Cardiac fibroblast (primary cell): ENCODE measurements around the gene TRIL.

Source experiments
- DNase-seq, 2 donors: peaks; one replicate each; pipeline versions ENCODE4 v3.0.0 to v3.0.0-alpha.2; 2010; ENCODE audit warnings: low read depth in 2 of 2
- H3K4me3 ChIP-seq, 2 donors: replicated peaks in 1 of 2; 1 replicate in 1 of 2; 2 replicates in 1 of 2; pipeline ENCODE4 v1.5.1; 2011; ENCODE audit warnings: low read depth in 2 of 2, low read length in 2 of 2, mild to moderate bottlenecking in 2 of 2, moderate library complexity in 1 of 2
- TF ChIP-seq, protein P1 (sequence below): IDR thresholded peaks from one replicate; pipeline ENCODE4 v1.5.1; 2011; ENCODE audit warnings: low read depth, mild to moderate bottlenecking, low read length, inconsistent platforms

The TRIL gene

DNA sequence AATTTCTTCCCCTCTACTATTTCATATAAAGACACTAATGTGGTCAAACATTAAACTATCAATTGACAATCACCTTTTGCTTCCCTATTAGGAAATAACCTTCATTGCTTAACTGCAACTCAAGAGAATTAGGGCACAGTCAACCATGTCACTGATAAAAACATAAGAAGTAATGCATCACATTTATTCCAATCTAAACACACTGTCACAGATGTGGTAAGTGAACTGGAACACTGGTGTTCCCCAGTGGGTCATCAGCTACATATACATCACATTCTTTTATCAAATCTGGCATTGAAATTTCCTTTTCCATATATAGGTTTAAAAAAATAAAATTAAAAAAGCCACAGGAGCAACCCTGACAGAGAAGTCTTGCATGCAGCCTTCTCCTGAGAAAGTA, 3.7 kb downstream of the TRIL start:
- no peak for DNase-seq
- H3K4me3 ChIP-seq: no peak overlapping the region
- TF ChIP-seq, protein P1, sequence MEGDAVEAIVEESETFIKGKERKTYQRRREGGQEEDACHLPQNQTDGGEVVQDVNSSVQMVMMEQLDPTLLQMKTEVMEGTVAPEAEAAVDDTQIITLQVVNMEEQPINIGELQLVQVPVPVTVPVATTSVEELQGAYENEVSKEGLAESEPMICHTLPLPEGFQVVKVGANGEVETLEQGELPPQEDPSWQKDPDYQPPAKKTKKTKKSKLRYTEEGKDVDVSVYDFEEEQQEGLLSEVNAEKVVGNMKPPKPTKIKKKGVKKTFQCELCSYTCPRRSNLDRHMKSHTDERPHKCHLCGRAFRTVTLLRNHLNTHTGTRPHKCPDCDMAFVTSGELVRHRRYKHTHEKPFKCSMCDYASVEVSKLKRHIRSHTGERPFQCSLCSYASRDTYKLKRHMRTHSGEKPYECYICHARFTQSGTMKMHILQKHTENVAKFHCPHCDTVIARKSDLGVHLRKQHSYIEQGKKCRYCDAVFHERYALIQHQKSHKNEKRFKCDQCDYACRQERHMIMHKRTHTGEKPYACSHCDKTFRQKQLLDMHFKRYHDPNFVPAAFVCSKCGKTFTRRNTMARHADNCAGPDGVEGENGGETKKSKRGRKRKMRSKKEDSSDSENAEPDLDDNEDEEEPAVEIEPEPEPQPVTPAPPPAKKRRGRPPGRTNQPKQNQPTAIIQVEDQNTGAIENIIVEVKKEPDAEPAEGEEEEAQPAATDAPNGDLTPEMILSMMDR: no peak

DNA sequence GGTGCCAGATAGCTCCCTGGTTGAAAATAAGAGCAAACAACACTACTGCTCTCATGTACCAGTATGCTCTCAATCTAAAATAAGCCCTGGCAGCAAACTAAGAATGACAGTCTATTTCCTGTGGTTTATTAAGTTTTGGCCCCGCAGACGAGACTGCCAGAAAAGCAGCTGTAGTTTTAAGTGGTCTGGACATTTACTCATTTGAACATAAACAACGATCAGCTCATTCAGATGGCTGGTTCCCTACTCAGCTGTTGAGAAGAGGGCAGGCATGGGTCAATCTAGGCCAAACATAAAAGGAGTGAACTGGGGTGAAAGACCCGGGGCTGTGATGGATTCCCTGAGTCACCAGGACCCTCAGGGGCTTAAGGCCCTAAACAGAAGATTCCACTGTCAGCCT, 4.5 kb downstream of the TRIL start:
- peak; percentile 28 to 56 for DNase-seq
- TF ChIP-seq, protein P1: no peak
- no peak overlapping the region for H3K4me3 ChIP-seq

DNA sequence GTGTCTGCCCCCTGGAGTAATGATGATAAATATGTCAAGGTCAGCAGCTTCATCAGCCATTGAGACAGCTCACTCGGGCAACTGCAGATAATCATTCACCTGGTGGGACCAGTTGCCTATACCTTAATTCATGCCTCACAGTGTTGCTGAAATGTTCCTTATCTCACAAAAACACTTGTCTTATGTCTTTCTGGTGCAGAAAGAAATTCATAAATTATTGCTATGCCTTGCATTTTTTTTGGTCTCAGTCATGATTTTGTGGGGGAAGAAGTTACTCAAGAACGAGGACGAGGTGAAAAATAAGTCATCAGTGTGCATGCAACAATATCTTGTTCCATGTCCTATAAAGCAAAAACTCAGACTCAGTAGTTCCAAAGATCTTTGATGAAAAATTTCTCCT, 16.0 kb downstream of the TRIL start:
- no peak overlapping the region for H3K4me3 ChIP-seq
- DNase-seq: no peak
- TF ChIP-seq, protein P1: no peak

DNA sequence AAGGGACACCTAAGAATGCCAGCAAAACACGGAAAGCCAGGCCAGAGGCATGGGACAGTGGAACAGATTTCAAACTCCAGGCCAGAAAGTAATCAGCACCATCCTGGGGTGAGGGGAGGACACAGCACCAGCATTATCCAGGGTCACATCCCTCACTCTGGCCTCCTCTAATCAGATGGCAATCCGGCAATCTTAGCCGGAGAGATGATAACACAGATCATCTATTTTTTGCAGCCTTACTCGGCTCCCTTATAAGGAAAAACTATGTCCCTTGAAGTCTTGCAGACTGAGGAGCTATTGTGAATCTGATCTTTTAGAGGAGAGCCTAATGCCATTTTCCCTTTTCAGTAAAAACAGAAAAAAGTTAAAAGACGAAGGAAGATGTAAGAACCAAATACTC, 16.5 kb downstream of the TRIL start:
- DNase-seq: no peak
- TF ChIP-seq, protein P1: no peak
- no peak overlapping the region for H3K4me3 ChIP-seq

DNA sequence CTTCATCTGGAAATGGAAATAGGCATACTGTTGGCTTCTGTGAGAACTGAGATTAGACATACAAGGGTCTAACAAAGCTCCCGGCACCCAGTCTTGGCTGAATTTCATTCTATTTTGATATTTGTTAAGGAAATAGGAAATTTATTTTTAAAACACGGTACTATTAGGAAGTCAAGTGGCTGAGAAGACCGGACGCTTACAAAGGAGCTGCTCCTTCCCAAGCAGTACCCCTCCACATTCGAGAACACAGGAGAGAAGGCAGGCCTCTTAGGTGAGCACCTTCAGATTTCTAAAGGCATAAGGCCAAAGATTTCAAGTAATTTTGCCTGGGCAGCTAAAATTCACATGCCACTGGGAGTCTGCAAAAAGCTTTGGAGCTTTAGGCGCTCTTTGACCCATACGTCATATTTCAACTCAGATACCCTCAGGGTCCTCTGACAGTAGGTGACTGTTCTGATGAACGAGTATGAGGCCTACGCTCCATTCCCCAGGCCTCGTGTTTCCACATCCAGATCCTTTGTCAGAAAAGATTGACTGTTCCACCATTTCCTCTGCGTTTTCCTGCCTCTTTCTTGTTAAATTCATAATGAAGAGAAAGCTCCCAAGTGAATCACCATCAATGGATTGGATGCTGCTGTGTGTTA, 17.3 kb downstream of the TRIL start:
- H3K4me3 ChIP-seq: no peak overlapping the region
- DNase-seq: no peak
- TF ChIP-seq, protein P1: no peak

DNA sequence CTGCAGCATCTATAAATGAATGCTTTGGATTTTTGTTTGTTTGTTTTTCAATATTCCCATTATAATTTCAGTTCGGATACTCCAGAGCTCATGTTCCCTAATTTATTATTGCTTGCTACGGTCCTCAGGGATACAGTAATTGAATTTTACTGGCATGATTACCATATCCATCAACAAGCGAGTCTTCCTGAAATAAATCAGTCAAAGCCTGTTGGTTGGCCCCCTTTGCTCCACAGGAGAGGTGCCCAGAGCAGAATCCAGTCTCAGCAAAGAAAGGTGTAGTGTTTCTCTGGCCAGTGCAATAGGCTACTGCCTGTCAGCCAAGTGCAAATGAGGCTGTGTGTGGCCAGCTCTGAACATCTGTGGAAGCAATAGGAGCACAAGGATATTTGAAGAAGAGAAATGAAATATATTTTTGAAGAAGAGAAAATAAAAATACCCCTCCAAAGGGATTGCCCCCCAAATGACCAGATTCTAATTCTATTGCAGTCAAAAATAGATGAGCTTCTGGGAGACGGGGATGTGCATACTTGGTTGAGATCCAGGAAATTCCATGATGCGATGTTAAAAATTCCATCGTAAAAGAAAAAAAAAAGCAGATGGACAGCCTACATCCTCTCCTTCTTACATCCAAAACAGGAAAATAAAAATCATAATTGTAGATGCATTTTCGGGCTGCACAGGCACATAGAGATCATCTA, 18.1 kb downstream of the TRIL start:
- TF ChIP-seq, protein P1: no peak
- H3K4me3 ChIP-seq: no peak overlapping the region
- no peak for DNase-seq
